ENCODE data around the gene ABCG5.

The ABCG5 gene

GRCh38 chr2:43852196-43852730, 13.6 kb upstream of the ABCG5 start:
- DNase-seq (ENCODE audit: low spot score in 2 of 2) (no peak), ATAC-seq (no peak)
- no peak overlapping the region for H3K27ac Mint-ChIP-seq
- no peaks in the 10 kb centered on the region for H3K36me3 Mint-ChIP-seq
- no peaks in the 10 kb centered on the region for H3K9me3 Mint-ChIP-seq
- no peaks in the 10 kb centered on the region for H3K4me1 Mint-ChIP-seq
- no peak overlapping the region for H3K4me3 Mint-ChIP-seq

GRCh38 chr2:43851011-43851980, 12.7 kb upstream of the ABCG5 start:
- no peak for ATAC-seq
- Mint-ChIP-seq H3K27ac (no peak overlapping the region), H3K9me3 (no peaks in the 10 kb centered on the region), H3K4me3 (no peak overlapping the region), H3K36me3 (no peaks in the 10 kb centered on the region), H3K4me1 (no peaks in the 10 kb centered on the region)
- DNase-seq (ENCODE audit: low spot score in 2 of 2) = no peak

- ATAC-seq = no peak
- no peaks in the 10 kb centered on the region for H3K9me3 Mint-ChIP-seq
These were observed 9.6 kb upstream of the ABCG5 start for GRCh38 chr2:43848214-43848613.

GRCh38 chr2:43846140-43846793, 7.6 kb upstream of the ABCG5 start:
- Mint-ChIP-seq H3K4me3 (no peak overlapping the region), H3K27ac (no peak overlapping the region), H3K36me3 (no peaks in the 10 kb centered on the region), H3K9me3 (no peaks in the 10 kb centered on the region), H3K4me1 (no peaks in the 10 kb centered on the region)
- DNase-seq (ENCODE audit: low spot score in 2 of 2) = no peak
- ATAC-seq = peak; percentile 36

More at GRCh38 chr2:43848214-43848613, 9.6 kb upstream of the ABCG5 start:
- Mint-ChIP-seq H3K36me3 (no peaks in the 10 kb centered on the region), H3K4me3 (no peak overlapping the region), H3K4me1 (no peaks in the 10 kb centered on the region), H3K27ac (no peak overlapping the region)
- no peak for DNase-seq (ENCODE audit: low spot score in 2 of 2)

- Mint-ChIP-seq H3K36me3 (no peaks in the 10 kb centered on the region), H3K4me3 (no peak overlapping the region), H3K27ac (no peak overlapping the region), H3K4me1 (no peaks in the 10 kb centered on the region), H3K9me3 (no peaks in the 10 kb centered on the region)
- ATAC-seq = no peak
- DNase-seq (ENCODE audit: low spot score in 2 of 2) = no peak
These were observed 6.5 kb upstream of the ABCG5 start for GRCh38 chr2:43845181-43845580.

- no peak for ATAC-seq
- Mint-ChIP-seq H3K9me3 (no peaks in the 10 kb centered on the region), H3K4me1 (no peaks in the 10 kb centered on the region), H3K36me3 (no peaks in the 10 kb centered on the region), H3K4me3 (no peak overlapping the region), H3K27ac (no peak overlapping the region)
- no peak for DNase-seq (ENCODE audit: low spot score in 2 of 2)
These were observed 4.2 kb upstream of the ABCG5 start for GRCh38 chr2:43842866-43843226.

GRCh38 chr2:43841949-43842865, 3.6 kb upstream of the ABCG5 start:
- H3K4me1 Mint-ChIP-seq = no peaks in the 10 kb centered on the region
- DNase-seq (ENCODE audit: low spot score in 2 of 2) (no peak), ATAC-seq (no peak)
- H3K9me3 Mint-ChIP-seq = no peaks in the 10 kb centered on the region
- no peaks in the 10 kb centered on the region for H3K36me3 Mint-ChIP-seq
- no peak overlapping the region for H3K4me3 Mint-ChIP-seq
- no peak overlapping the region for H3K27ac Mint-ChIP-seq

GRCh38 chr2:43840965-43841364, 2.3 kb upstream of the ABCG5 start:
- Mint-ChIP-seq H3K36me3 (no peaks in the 10 kb centered on the region), H3K4me3 (no peak overlapping the region), H3K27ac (no peak overlapping the region), H3K9me3 (no peaks in the 10 kb centered on the region), H3K4me1 (no peaks in the 10 kb centered on the region)
- ATAC-seq = peak; percentile 12
- DNase-seq (ENCODE audit: low spot score in 2 of 2) = peak in 1 of 2 donors; percentile 26

- Mint-ChIP-seq H3K27ac (no peak overlapping the region), H3K4me3 (no peak overlapping the region), H3K9me3 (no peaks in the 10 kb centered on the region), H3K36me3 (no peaks in the 10 kb centered on the region), H3K4me1 (no peaks in the 10 kb centered on the region)
- ATAC-seq (no peak), DNase-seq (ENCODE audit: low spot score in 2 of 2) (peak in 1 of 2 donors; percentile 28)
These were observed 1.3 kb upstream of the ABCG5 start for GRCh38 chr2:43839776-43840564.

- ATAC-seq (no peak), DNase-seq (ENCODE audit: low spot score in 2 of 2) (peak in 1 of 2 donors; percentile 41)
- H3K4me1 Mint-ChIP-seq = no peaks in the 10 kb centered on the region
- no peaks in the 10 kb centered on the region for H3K9me3 Mint-ChIP-seq
- H3K36me3 Mint-ChIP-seq = no peaks in the 10 kb centered on the region
- no peak overlapping the region for H3K4me3 Mint-ChIP-seq
- no peak overlapping the region for H3K27ac Mint-ChIP-seq
These were observed 644 bp downstream of the ABCG5 start for GRCh38 chr2:43837831-43838559.

GRCh38 chr2:43837033-43837432, 1.6 kb downstream of the ABCG5 start:
- H3K27ac Mint-ChIP-seq = no peak overlapping the region
- no peak overlapping the region for H3K4me3 Mint-ChIP-seq
- no peaks in the 10 kb centered on the region for H3K4me1 Mint-ChIP-seq
- H3K36me3 Mint-ChIP-seq = no peaks in the 10 kb centered on the region
- no peaks in the 10 kb centered on the region for H3K9me3 Mint-ChIP-seq
- DNase-seq (ENCODE audit: low spot score in 2 of 2) (no peak), ATAC-seq (no peak)

- ATAC-seq (no peak), DNase-seq (ENCODE audit: low spot score in 2 of 2) (no peak)
- Mint-ChIP-seq H3K27ac (no peak overlapping the region), H3K4me3 (no peak overlapping the region), H3K36me3 (no peaks in the 10 kb centered on the region), H3K9me3 (no peaks in the 10 kb centered on the region), H3K4me1 (peaks cover 6% of the 10 kb centered on the region)
These were observed 6.2 kb downstream of the ABCG5 start for GRCh38 chr2:43832457-43832856.

GRCh38 chr2:43831543-43832294, 6.9 kb downstream of the ABCG5 start:
- DNase-seq (ENCODE audit: low spot score in 2 of 2) (no peak), ATAC-seq (peak; percentile 37)
- peaks cover 6% of the 10 kb centered on the region for H3K4me1 Mint-ChIP-seq
- H3K4me3 Mint-ChIP-seq = no peak overlapping the region
- H3K9me3 Mint-ChIP-seq = no peaks in the 10 kb centered on the region
- H3K27ac Mint-ChIP-seq = no peak overlapping the region
- no peaks in the 10 kb centered on the region for H3K36me3 Mint-ChIP-seq

All from stimulated activated effector memory CD8-positive, alpha-beta T cell treated with anti-CD3 and anti-CD28 coated beads, Interleukin-12 subunit alpha, Interleukin-12 subunit beta, amount 100 ng/mL, for 72 hours (primary cell).